Activated T-cell treated with anti-CD3 and anti-CD28 coated beads, Interleukin-2, amount 50 U/mL, for 72 hours (primary cell): ENCODE measurements around the gene ZFHX3. TPM values are rescaled to one million over a fixed set of nuclear protein-coding genes. Genes with fewer than 3 reads are reported as not detected.
A peak's percentile ranks its signal among the peaks of the same experiment; 100 is the strongest.

Source experiments
- ATAC-seq, 2 donors: fragments of 150-1000 bp; cut with Tn5 transposase; replicated peaks in 1 of 2; 2 replicates each; pipeline ENCODE4 v1.10.0; 2021; ENCODE audit warnings: moderate library complexity in 2 of 2, mild to moderate bottlenecking in 1 of 2
- DNase-seq, 2 donors: peaks; one replicate each; pipeline ENCODE4 v3.0.0; 2021 to 2022; ENCODE audit warnings: mixed read lengths in 1 of 2
- H3K27ac Mint-ChIP-seq: one replicate; pipeline ENCODE4 v1.8.0; 2022; ENCODE audit warnings: mild to moderate bottlenecking, moderate library complexity, mixed read lengths
- H3K27me3 Mint-ChIP-seq: one replicate; pipeline ENCODE4 v1.8.0; 2022; ENCODE audit warnings: low read depth, mixed read lengths
- H3K36me3 Mint-ChIP-seq, 2 donors: one replicate each; pipeline ENCODE4 v1.8.0; 2022; ENCODE audit warnings: mixed read lengths in 2 of 2, mild to moderate bottlenecking in 1 of 2; ENCODE audit not compliant: insufficient read depth in 2 of 2
- H3K4me1 Mint-ChIP-seq: one replicate; pipeline ENCODE4 v1.8.0; 2022; ENCODE audit warnings: low read depth, mixed read lengths
- H3K4me3 Mint-ChIP-seq, 2 donors: one replicate each; pipeline ENCODE4 v1.8.0; 2022; ENCODE audit warnings: mild to moderate bottlenecking in 2 of 2, mixed read lengths in 2 of 2, moderate library complexity in 2 of 2
- H3K9me3 Mint-ChIP-seq, 2 donors: one replicate each; pipeline ENCODE4 v1.8.0; 2022; ENCODE audit warnings: mixed read lengths in 2 of 2
- total RNA-seq, 2 donors: library from RNA; stranded (reverse); gene quantifications; one replicate each; pipeline ENCODE4 v1.2.3, GENCODE V29; 2022

ZFHX3 gene
- total RNA-seq, 2 donors from 2014 or later: 0.35 to 1.0 TPM

DNA sequence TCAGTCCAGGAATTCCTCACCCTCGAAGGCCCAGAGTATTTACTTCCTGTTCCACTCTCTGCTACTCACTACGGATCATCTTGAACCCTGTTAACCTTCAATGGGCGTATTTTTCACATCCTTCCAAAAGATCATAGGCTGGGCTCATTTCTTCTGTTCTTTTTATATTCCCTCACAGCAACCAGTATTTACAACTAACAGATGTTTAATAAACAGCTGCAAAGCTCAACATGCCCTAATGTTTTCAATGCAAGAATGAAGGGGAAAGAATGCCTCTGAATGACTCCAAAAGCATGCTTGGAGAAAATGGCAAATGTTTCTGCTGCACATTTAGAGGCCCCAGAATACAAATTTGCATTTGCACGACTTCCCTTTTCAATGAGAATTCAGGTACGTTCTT is 174.9 kb downstream of the ZFHX3 start:
- peaks cover 0 to 1% of the 10 kb centered on the region in 2 donors for H3K9me3 Mint-ChIP-seq
- H3K27ac Mint-ChIP-seq: no peak overlapping the region
- H3K27me3 Mint-ChIP-seq: no peaks in the 10 kb centered on the region
- H3K36me3 Mint-ChIP-seq: no peaks in the 10 kb centered on the region
- H3K4me1 Mint-ChIP-seq: peaks cover 20% of the 10 kb centered on the region
- no peak overlapping the region for H3K4me3 Mint-ChIP-seq
- ATAC-seq (no peak), DNase-seq (no peak)

GRCh38 chr16:72865835-72866234 is 182.1 kb downstream of the ZFHX3 start:
- no peak for ATAC-seq
- Mint-ChIP-seq H3K9me3 (peaks cover 0 to 1% of the 10 kb centered on the region in 2 donors), H3K4me1 (no peaks in the 10 kb centered on the region), H3K4me3 (no peak overlapping the region), H3K36me3 (no peaks in the 10 kb centered on the region), H3K27ac (no peak overlapping the region), H3K27me3 (no peaks in the 10 kb centered on the region)
- no peak for DNase-seq

- Mint-ChIP-seq H3K36me3 (no peaks in the 10 kb centered on the region), H3K4me3 (no peak overlapping the region), H3K9me3 (peaks cover 0 to 1% of the 10 kb centered on the region in 2 donors), H3K27ac (no peak overlapping the region), H3K27me3 (no peaks in the 10 kb centered on the region), H3K4me1 (no peaks in the 10 kb centered on the region)
- DNase-seq (no peak), ATAC-seq (no peak)
These were observed 182.7 kb downstream of the ZFHX3 start for GRCh38 chr16:72865258-72865657.

- ATAC-seq (no peak), DNase-seq (no peak)
- Mint-ChIP-seq H3K4me1 (no peaks in the 10 kb centered on the region), H3K27ac (no peak overlapping the region), H3K4me3 (no peak overlapping the region), H3K36me3 (no peaks in the 10 kb centered on the region), H3K9me3 (no peaks in the 10 kb centered on the region), H3K27me3 (no peaks in the 10 kb centered on the region)
These were observed 183.6 kb downstream of the ZFHX3 start for GRCh38 chr16:72864130-72864833.

DNA sequence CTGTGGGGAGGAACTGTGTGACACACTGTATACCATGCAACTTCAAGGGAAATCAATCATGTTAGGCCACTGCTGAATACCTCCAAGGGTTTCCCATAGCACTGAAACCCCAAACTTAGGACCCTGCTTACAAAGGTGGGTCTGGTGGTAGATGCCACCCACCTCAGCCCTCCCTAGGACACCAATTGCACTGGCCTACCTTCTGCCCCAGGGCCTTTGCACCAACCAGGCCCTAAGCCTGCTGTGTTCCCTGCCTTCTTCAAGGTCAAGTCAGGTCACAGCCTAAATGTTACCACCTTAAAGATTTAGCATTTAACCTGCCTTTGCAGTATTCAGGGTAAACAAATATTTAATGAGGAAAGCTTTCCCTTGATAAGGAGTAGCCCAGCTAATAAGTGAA is 185.8 kb downstream of the ZFHX3 start:
- ATAC-seq: no peak
- Mint-ChIP-seq H3K36me3 (no peaks in the 10 kb centered on the region), H3K27ac (no peak overlapping the region), H3K9me3 (no peaks in the 10 kb centered on the region), H3K4me3 (no peak overlapping the region), H3K4me1 (no peaks in the 10 kb centered on the region), H3K27me3 (no peaks in the 10 kb centered on the region)
- DNase-seq: no peak

DNA sequence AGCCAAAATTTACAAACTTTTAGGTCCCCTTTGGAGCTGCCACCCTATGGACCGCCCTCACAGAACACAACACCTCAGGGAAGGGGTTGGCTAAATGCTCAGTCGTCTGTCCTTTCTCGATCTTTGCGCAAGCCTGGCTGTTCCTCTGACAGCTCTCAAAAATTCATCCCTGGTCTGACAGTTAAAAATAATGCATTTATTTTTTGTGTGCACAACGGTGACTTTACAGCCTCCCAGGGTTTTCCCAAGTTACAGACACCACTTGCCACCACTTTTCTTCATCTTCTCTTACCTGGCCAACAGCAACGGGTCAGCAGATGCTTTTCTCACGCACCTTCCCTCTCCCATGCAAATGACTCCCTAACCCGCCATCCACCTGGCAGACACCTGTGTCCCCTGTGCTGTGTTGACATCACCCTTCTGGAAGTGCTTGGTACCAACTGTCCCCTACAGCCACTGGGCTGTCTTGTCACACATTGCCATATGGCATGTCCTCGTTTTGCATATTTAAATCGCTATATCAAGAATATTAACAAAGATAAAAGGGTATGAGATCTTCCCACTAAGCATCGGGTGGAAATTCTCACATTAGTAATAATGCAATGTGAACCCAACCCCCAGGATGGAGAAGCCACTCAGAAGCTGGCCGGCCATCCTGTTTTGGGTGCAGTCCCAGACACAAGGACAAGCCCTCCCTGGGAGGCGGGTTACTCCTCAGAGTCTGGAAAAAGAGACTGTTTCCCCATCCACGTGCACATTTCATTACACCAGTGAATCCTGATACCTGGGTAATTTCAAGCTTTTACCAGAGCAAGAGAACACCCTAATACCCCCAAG is 187.0 kb downstream of the ZFHX3 start:
- DNase-seq: no peak
- H3K4me1 Mint-ChIP-seq: no peaks in the 10 kb centered on the region
- ATAC-seq: no peak
- no peaks in the 10 kb centered on the region for H3K9me3 Mint-ChIP-seq
- no peaks in the 10 kb centered on the region for H3K36me3 Mint-ChIP-seq
- H3K27me3 Mint-ChIP-seq: no peaks in the 10 kb centered on the region
- no peak overlapping the region for H3K4me3 Mint-ChIP-seq
- H3K27ac Mint-ChIP-seq: no peak overlapping the region

DNA sequence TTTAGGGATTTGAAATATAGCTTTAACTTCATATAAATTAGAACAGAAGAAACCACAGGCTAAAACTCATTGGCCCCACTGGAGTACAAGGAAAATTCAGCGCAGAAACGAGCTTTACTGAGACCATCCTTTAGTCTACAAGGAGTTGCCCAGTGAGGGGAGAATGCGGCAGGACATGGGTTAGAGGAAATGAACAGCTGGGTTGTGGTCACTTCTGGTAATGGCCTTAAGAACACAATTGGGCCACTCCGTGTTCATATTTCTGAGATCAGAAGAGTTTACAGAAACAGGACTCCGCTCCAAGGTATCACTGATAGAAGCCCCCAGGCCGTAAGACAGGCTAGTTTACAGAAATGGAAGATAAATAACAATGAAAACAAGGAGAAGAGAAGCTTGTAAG is 188.3 kb downstream of the ZFHX3 start:
- Mint-ChIP-seq H3K27ac (no peak overlapping the region), H3K9me3 (no peaks in the 10 kb centered on the region), H3K27me3 (no peaks in the 10 kb centered on the region), H3K4me1 (no peaks in the 10 kb centered on the region), H3K4me3 (no peak overlapping the region), H3K36me3 (no peaks in the 10 kb centered on the region)
- ATAC-seq (no peak), DNase-seq (no peak)

GRCh38 chr16:72858665-72859493 is 189.0 kb downstream of the ZFHX3 start:
- ATAC-seq (no peak), DNase-seq (no peak)
- Mint-ChIP-seq H3K4me3 (no peak overlapping the region), H3K4me1 (no peaks in the 10 kb centered on the region), H3K27ac (no peak overlapping the region), H3K27me3 (no peaks in the 10 kb centered on the region), H3K9me3 (no peaks in the 10 kb centered on the region), H3K36me3 (no peaks in the 10 kb centered on the region)

DNA sequence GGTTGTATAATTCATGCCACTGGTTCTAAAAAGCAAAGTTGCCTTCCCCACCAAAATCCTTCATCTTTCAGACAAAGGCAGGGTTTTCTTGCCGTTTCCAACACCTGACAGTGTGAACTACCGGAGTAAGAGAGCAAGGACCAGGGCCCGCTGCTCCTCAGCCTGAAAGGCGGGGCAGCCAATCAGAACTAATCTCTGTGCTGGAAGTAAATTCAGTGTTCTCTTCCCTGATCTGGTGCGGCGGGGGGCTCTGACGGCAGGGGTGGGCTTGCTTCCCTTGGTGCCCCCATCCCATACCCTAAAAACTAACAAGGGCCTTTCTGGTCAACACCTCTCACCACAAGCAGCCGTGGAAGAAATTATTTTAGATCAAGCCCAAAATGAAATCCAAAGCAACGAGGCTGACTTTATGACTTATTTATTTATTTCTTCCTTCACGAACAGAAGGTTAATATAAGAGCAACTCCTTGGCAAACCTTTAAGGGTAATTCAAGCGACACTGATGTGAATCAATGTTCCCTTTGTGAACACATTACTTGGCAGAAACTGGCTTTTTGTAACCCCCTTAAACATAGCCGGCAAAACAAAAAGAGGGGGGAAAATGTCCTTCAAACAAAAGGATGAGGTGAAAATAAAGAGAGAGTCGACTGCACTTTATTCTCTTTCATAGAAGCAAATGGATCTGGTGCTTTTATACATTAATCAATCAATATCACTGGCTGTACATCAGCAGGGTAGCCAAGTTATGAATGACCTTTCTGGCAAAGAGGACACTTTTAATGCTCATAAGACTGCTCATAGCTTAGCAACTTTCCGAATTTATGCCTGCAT is 189.9 kb downstream of the ZFHX3 start:
- DNase-seq (no peak), ATAC-seq (no peak)
- Mint-ChIP-seq H3K4me3 (no peak overlapping the region), H3K4me1 (peaks cover 5% of the 10 kb centered on the region), H3K27me3 (no peaks in the 10 kb centered on the region), H3K36me3 (no peaks in the 10 kb centered on the region), H3K9me3 (no peaks in the 10 kb centered on the region), H3K27ac (no peak overlapping the region)

DNA sequence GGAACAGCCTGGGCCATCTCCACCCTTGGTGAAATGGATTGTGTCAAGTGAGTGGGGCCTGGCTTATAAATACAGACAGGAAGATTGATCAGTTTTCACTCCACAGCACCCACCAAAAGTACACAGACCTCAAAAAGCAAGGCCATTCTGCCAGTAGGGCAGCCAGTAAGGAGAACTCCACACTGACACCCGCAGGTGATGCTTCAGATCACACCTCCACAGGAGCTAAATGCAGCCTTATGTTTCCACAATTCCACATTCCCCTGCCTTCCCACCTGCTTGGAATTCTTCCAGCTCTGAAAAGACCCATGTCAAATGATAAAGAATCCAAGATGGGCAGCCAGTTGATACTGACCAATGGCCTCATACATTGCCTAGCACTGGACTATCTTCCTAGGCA is 191.1 kb downstream of the ZFHX3 start:
- Mint-ChIP-seq H3K27ac (no peak overlapping the region), H3K4me3 (no peak overlapping the region), H3K9me3 (no peaks in the 10 kb centered on the region), H3K36me3 (no peaks in the 10 kb centered on the region), H3K4me1 (peaks cover 5% of the 10 kb centered on the region), H3K27me3 (peaks cover 7% of the 10 kb centered on the region)
- ATAC-seq: peak; percentile 32 to 41
- peak; percentile 19 for DNase-seq

- Mint-ChIP-seq H3K27me3 (peaks cover 7% of the 10 kb centered on the region), H3K9me3 (no peaks in the 10 kb centered on the region), H3K4me3 (no peak overlapping the region), H3K36me3 (no peaks in the 10 kb centered on the region), H3K4me1 (peaks cover 5% of the 10 kb centered on the region), H3K27ac (no peak overlapping the region)
- no peak for ATAC-seq
- no peak for DNase-seq
These were observed 193.5 kb downstream of the ZFHX3 start for GRCh38 chr16:72854267-72854959.

DNA sequence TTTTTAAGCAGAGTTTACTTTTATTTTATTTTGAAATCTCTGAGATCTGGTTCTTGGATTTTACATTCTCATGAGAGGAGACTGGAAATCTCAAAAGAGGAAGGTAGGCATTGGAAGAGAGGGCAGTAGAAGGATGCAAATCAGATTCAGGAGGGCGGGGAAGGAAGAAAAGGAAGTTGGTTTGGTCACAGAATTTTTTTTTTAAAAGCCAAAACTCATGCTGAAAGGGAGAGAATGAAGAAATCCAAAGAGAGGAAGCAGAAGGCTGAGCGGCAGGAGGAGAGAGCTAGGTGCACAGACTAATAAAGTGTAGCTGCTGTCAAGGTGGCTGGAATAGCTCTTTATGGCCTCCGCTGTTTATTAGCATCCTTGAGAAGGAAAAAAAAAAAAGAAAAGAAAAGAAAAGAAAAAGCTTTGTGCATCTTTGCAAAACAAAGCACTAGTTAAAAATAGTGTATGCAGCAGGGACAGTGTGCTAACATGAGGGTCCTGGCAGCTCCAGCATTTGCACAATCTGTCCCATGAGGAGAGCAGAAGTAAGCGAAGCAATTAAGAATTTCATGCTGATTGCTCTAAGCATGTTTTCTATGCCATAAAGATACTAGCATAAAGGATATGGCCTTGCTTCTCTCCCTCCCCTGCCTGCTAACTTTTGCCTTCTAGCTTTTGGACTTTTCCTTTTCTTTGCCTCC is 194.2 kb downstream of the ZFHX3 start:
- no peak overlapping the region for H3K4me3 Mint-ChIP-seq
- no peaks in the 10 kb centered on the region for H3K9me3 Mint-ChIP-seq
- DNase-seq (no peak), ATAC-seq (no peak)
- H3K36me3 Mint-ChIP-seq: no peaks in the 10 kb centered on the region
- no peak overlapping the region for H3K27ac Mint-ChIP-seq
- H3K27me3 Mint-ChIP-seq: peaks cover 7% of the 10 kb centered on the region
- peaks cover 5% of the 10 kb centered on the region for H3K4me1 Mint-ChIP-seq
